MCF 10A (cell line): Measurements from ENCODE around the gene BCAS1. TPM values are rescaled to one million over a fixed set of nuclear protein-coding genes. Genes with fewer than 3 reads are reported as not detected.

Experiments
- BruUV-seq: library from RNA; stranded (reverse); fragments of 400-500 nt; replicated peaks from 2 replicates; lab custom pipeline; 2021; lab: Mats Ljungman, UMichigan
- CTCF ChIA-PET: fragments of 300-600 bp; sonication (Branson Sonifier 250); formaldehyde crosslinking; extraction: SDS; loops from one replicate; lab custom pipeline; 2021; ENCODE audit warnings: antibody characterized with exemption, inconsistent platforms; lab: Yijun Ruan, JAX
- POLR2A ChIA-PET: fragments of 300-600, 350-650 bp; sonication (Branson Sonifier 250); formaldehyde crosslinking; extraction: SDS; loops from one replicate; lab custom pipeline; 2020; ENCODE audit warnings: antibody characterized with exemption, inconsistent platforms; lab: Yijun Ruan, JAX
- DNase-seq: peaks from one replicate; pipeline ENCODE4 v3.0.0-alpha.2; 2018; ENCODE audit not compliant: unreplicated experiment
- H3K27ac Mint-ChIP-seq: one replicate; pipeline ENCODE4 v1.8.0; 2022; ENCODE audit warnings: mild to moderate bottlenecking, low read depth, mixed read lengths; ENCODE audit not compliant: unreplicated experiment
- H3K27me3 Mint-ChIP-seq: one replicate; pipeline ENCODE4 v1.8.0; 2022; ENCODE audit warnings: mixed read lengths; ENCODE audit not compliant: insufficient read depth, unreplicated experiment
- H3K36me3 Mint-ChIP-seq: one replicate; pipeline ENCODE4 v1.8.0; 2022; ENCODE audit warnings: mild to moderate bottlenecking, moderate library complexity, mixed read lengths; ENCODE audit not compliant: insufficient read depth, unreplicated experiment
- H3K4me1 Mint-ChIP-seq: one replicate; pipeline ENCODE4 v1.8.0; 2022; ENCODE audit warnings: mixed read lengths; ENCODE audit not compliant: insufficient read depth, unreplicated experiment
- H3K4me3 Mint-ChIP-seq: one replicate; pipeline ENCODE4 v1.8.0; 2022; ENCODE audit warnings: mild to moderate bottlenecking, moderate library complexity, mixed read lengths; ENCODE audit not compliant: unreplicated experiment
- H3K9me3 Mint-ChIP-seq: one replicate; pipeline ENCODE4 v1.8.0; 2022; ENCODE audit warnings: mixed read lengths; ENCODE audit not compliant: unreplicated experiment
- CTCF ChIP-seq: fragments of 200-600 bp; IDR thresholded peaks from one replicate; pipeline ENCODE4 v1.8.0; 2022; ENCODE audit warnings: antibody characterized with exemption, mild to moderate bottlenecking; ENCODE audit not compliant: unreplicated experiment
- intact Hi-C: fragments of 100-400 bp; cut with micrococcal nuclease; formaldehyde crosslinking; loops from 2 replicates; pipeline ENCODE4 v1.14.1; 2022
- total RNA-seq: library from RNA; stranded (reverse); gene quantifications from 2 replicates; pipeline ENCODE4 v1.2.3, GENCODE V29; 2022

BCAS1 gene
- total RNA-seq, 1 experiment from 2014 or later: not detected

- ChIA-PET POLR2A (interaction anchor here (7.6 kb wide), 1 partner anchor 103 kb away, joined by 76 read pairs; no protein-coding TSS in a partner anchor), CTCF (interaction anchor here (0.6 to 24.1 kb wide), 24 partner anchors 8 to 1936 kb away, joined by 3 to 1436 read pairs (median 4); partner anchors contain the start of gene PFDN4)
- no TSS peak for BruUV-seq
- Mint-ChIP-seq H3K4me3 (no peak overlapping the region), H3K4me1 (no peaks in the 10 kb centered on the region), H3K36me3 (peaks cover 6% of the 10 kb centered on the region), H3K27ac (no peak overlapping the region), H3K9me3 (no peaks in the 10 kb centered on the region), H3K27me3 (no peaks in the 10 kb centered on the region)
- intact Hi-C loops: loop anchor here (1.0 to 5.0 kb wide), 2 partner anchors 102 to 551 kb away; no protein-coding TSS in a partner anchor
- no peak for DNase-seq
- no peak for TF ChIP-seq CTCF
These were observed 25.4 kb upstream of the BCAS1 start for GRCh38 chr20:54095824-54096223.

- no peak for TF ChIP-seq CTCF
- no peak overlapping the region for H3K4me3 Mint-ChIP-seq
- no peaks in the 10 kb centered on the region for H3K4me1 Mint-ChIP-seq
- POLR2A ChIA-PET: interaction anchor here (0.6 to 7.6 kb wide), 5 partner anchors 11 to 131 kb away, joined by 3 to 76 read pairs (median 3); no protein-coding TSS in a partner anchor
- intact Hi-C loops: no loop called here
- DNase-seq: no peak
- CTCF ChIA-PET: interaction anchor here (0.6 to 24.1 kb wide), 6 partner anchors 9 to 554 kb away, joined by 3 to 1436 read pairs (median 7); partner anchors contain the start of gene PFDN4
- H3K9me3 Mint-ChIP-seq: no peaks in the 10 kb centered on the region
- BruUV-seq: no TSS peak
- no peak overlapping the region for H3K27ac Mint-ChIP-seq
- no peaks in the 10 kb centered on the region for H3K36me3 Mint-ChIP-seq
- H3K27me3 Mint-ChIP-seq: no peaks in the 10 kb centered on the region
These were observed 23.8 kb upstream of the BCAS1 start for GRCh38 chr20:54094268-54094580.

- Mint-ChIP-seq H3K4me3 (no peak overlapping the region), H3K9me3 (no peaks in the 10 kb centered on the region), H3K4me1 (no peaks in the 10 kb centered on the region), H3K27ac (no peak overlapping the region), H3K27me3 (no peaks in the 10 kb centered on the region), H3K36me3 (no peaks in the 10 kb centered on the region)
- BruUV-seq: no TSS peak
- intact Hi-C loops: no loop called here
- ChIA-PET CTCF (interaction anchor here (1.2 to 24.1 kb wide), 4 partner anchors 10 to 546 kb away, joined by 3 to 1436 read pairs (median 66); partner anchors contain the start of gene PFDN4), POLR2A (interaction anchor here (0.6 to 7.6 kb wide), 5 partner anchors 12 to 130 kb away, joined by 3 to 76 read pairs (median 3); no protein-coding TSS in a partner anchor)
- no peak for DNase-seq
- TF ChIP-seq CTCF: no peak
These were observed 23.3 kb upstream of the BCAS1 start for GRCh38 chr20:54093423-54094267.

GRCh38 chr20:54092021-54092420 lies 21.6 kb upstream of the BCAS1 start:
- no peaks in the 10 kb centered on the region for H3K4me1 Mint-ChIP-seq
- no peak for DNase-seq
- intact Hi-C loops: no loop called here
- H3K27me3 Mint-ChIP-seq: no peaks in the 10 kb centered on the region
- no TSS peak for BruUV-seq
- no peak overlapping the region for H3K27ac Mint-ChIP-seq
- POLR2A ChIA-PET: interaction anchor here (0.6 to 7.6 kb wide), 4 partner anchors 21 to 1441 kb away, joined by 3 to 76 read pairs (median 5); no protein-coding TSS in a partner anchor
- H3K36me3 Mint-ChIP-seq: no peaks in the 10 kb centered on the region
- no peaks in the 10 kb centered on the region for H3K9me3 Mint-ChIP-seq
- TF ChIP-seq CTCF: no peak
- H3K4me3 Mint-ChIP-seq: no peak overlapping the region
- CTCF ChIA-PET: interaction anchor here (0.6 to 24.1 kb wide), 13 partner anchors 9 to 577 kb away, joined by 3 to 1436 read pairs (median 4); partner anchors contain the start of gene PFDN4
